RWPE2 (cell line): ENCODE results near the gene NACC2.

Experiments used
- ATAC-seq: fragments of 200-7000 bp; cut with Tn5 transposase; 3 replicates; pipeline ENCODE4 v1.9.1; 2021; ENCODE audit warnings: low read depth
- DNase-seq: peaks from one replicate; pipeline ENCODE4 v3.0.0-alpha.2; 2020; ENCODE audit warnings: low spot score
- H3K27ac ChIP-seq: fragments of 450-650 bp; 2 replicates; pipeline ENCODE4 v1.5.1; 2017; ENCODE audit warnings: mild to moderate bottlenecking; ENCODE audit not compliant: poor library complexity, severe bottlenecking
- H3K27me3 ChIP-seq: fragments of 250-450 bp; sonication (Bioruptor Pico); 2 replicates; pipeline ENCODE4 v1.5.1; 2021; ENCODE audit warnings: mild to moderate bottlenecking, moderate library complexity; ENCODE audit not compliant: insufficient read depth, poor library complexity, severe bottlenecking
- H3K36me3 ChIP-seq: fragments of 250-450 bp; sonication (Bioruptor Pico); 2 replicates; pipeline ENCODE4 v1.5.1; 2020; ENCODE audit warnings: low read depth, mild to moderate bottlenecking, moderate library complexity
- H3K4me1 ChIP-seq: fragments of 250-450 bp; sonication (Bioruptor Pico); 2 replicates; pipeline ENCODE4 v1.5.1; 2021; ENCODE audit warnings: mild to moderate bottlenecking, moderate library complexity; ENCODE audit not compliant: insufficient read depth, poor library complexity, severe bottlenecking
- H3K4me3 ChIP-seq: fragments of 250-450 bp; sonication (Bioruptor Pico); 2 replicates; pipeline ENCODE4 v1.5.1; 2021; ENCODE audit warnings: mild to moderate bottlenecking, moderate library complexity; ENCODE audit not compliant: severe bottlenecking
- H3K9me3 ChIP-seq: fragments of 250-450 bp; sonication (Bioruptor Pico); 2 replicates; pipeline ENCODE4 v1.5.1; 2021; ENCODE audit warnings: mild to moderate bottlenecking, moderate library complexity; ENCODE audit not compliant: severe bottlenecking
- TF ChIP-seq, protein P1 (sequence below): fragments of 450-650 bp; IDR thresholded peaks from one replicate; pipeline ENCODE4 v1.5.1; 2017; ENCODE audit warnings: mild to moderate bottlenecking, moderate library complexity; ENCODE audit not compliant: poor library complexity, severe bottlenecking

The NACC2 gene

DNA sequence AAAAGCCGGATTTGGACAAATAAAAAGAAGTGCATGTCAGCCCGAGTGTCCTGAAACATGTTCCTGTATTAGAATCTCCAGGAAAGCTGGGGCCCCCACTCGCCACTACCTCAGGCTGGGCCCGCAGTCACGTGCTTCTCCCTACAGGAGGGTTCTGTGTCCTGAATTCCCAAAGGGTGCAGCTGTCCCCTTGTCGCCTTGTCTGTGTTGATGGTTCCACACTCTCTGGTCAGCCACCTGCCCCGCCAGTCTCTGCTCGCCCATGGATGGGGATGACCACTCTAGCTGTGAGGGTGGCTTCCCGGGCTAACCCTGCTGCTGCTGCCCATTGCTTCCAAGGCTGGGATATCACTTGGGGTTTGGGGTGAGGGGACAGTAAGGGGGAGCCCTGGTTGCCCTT, 26.7 kb upstream of the NACC2 start:
- TF ChIP-seq, protein P1, sequence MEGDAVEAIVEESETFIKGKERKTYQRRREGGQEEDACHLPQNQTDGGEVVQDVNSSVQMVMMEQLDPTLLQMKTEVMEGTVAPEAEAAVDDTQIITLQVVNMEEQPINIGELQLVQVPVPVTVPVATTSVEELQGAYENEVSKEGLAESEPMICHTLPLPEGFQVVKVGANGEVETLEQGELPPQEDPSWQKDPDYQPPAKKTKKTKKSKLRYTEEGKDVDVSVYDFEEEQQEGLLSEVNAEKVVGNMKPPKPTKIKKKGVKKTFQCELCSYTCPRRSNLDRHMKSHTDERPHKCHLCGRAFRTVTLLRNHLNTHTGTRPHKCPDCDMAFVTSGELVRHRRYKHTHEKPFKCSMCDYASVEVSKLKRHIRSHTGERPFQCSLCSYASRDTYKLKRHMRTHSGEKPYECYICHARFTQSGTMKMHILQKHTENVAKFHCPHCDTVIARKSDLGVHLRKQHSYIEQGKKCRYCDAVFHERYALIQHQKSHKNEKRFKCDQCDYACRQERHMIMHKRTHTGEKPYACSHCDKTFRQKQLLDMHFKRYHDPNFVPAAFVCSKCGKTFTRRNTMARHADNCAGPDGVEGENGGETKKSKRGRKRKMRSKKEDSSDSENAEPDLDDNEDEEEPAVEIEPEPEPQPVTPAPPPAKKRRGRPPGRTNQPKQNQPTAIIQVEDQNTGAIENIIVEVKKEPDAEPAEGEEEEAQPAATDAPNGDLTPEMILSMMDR: no peak

GRCh38 chr9:136120438-136120844, 25.4 kb upstream of the NACC2 start:
- ATAC-seq: no peak
- no peak overlapping the region for H3K27ac ChIP-seq
- no peak for DNase-seq
- H3K36me3 ChIP-seq: no peaks in the 10 kb centered on the region
- no peaks in the 10 kb centered on the region for H3K27me3 ChIP-seq
- H3K9me3 ChIP-seq: no peaks in the 10 kb centered on the region
- no peak overlapping the region for H3K4me3 ChIP-seq
- TF ChIP-seq, protein P1: no peak
- H3K4me1 ChIP-seq: peaks cover 6% of the 10 kb centered on the region

More for the DNA sequence above, 26.7 kb upstream of the NACC2 start:
- no peaks in the 10 kb centered on the region for H3K9me3 ChIP-seq
- peaks cover 6% of the 10 kb centered on the region for H3K4me1 ChIP-seq
- no peak overlapping the region for H3K27ac ChIP-seq
- H3K36me3 ChIP-seq: no peaks in the 10 kb centered on the region
- DNase-seq: no peak
- H3K27me3 ChIP-seq: peaks cover 11% of the 10 kb centered on the region
- ATAC-seq: no peak
- H3K4me3 ChIP-seq: no peak overlapping the region

DNA sequence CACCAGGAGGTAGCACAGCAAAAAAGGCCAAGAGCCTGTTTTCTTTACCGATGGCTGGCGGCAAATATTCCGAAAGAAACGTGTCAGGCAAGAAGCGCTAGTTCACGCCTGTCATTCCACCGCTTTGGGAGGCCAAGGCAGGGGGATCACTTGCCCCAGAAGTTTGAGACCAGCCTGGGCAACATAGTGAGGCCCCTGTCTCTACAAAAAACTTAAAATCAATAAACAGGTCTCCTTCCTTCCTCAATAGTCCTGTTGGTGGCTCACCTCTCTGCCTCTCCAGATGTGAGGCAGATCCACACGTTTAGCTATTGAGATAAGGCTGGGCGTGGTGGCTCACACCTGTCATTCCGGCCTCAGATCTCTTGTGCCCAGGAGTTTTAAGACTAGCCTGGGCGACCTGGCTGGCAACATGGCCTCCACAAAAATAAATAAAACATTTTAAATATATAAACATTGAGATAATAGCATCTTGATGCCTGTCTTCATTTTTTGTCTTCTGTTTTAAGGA, 24.8 kb upstream of the NACC2 start:
- ATAC-seq (no peak), DNase-seq (no peak)
- H3K4me3 ChIP-seq: peak overlapping the region; percentile 87
- no peaks in the 10 kb centered on the region for H3K36me3 ChIP-seq
- no peaks in the 10 kb centered on the region for H3K27me3 ChIP-seq
- no peaks in the 10 kb centered on the region for H3K9me3 ChIP-seq
- H3K27ac ChIP-seq: peak overlapping the region; percentile 80
- peaks cover 6% of the 10 kb centered on the region for H3K4me1 ChIP-seq
- TF ChIP-seq, protein P1: no peak

DNA sequence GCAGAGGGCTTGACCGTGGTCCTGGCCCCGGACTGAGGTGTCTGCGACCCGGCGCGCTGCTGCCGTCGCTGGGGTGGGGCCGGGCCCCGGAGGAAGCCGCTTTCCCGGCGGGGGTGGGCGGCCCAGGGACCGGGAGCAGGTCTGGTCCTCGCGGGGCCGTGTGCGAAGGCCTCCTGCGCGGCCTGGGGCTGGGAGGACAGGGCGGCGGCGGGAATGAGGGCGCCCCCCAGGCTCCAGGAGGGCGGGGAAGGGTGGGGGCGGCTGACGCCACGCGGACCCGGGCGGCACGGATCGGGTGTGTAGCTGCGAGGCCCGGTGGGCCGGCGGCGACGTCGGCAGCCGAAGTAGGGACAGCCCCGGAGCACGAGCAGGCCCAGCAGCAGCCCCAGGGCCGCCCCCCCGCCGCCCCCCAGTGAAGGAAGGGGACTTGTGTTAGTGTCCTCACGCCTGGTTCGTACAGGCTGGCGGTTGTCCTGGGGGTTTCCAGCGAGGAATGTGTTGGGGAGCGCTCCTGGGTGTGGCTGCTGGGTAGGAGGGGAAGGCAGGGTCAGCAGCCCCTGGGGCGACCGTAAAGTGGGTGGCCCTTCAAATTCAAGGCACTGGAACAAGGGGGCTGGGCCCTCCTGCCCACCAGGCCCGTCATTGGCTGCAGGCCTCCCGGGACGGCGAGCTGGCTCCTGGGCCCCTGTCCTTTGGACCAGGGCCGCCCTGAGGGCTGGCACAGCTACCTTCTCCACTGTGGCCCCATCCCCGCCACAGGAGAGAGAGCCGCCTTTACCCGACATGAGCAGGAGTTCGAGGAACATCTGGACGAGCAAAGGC, 24.2 kb upstream of the NACC2 start:
- Histone ChIP-seq H3K27ac (peak overlapping the region; percentile 80), H3K4me3 (peak overlapping the region; percentile 87), H3K27me3 (no peaks in the 10 kb centered on the region), H3K4me1 (peaks cover 6% of the 10 kb centered on the region), H3K36me3 (no peaks in the 10 kb centered on the region), H3K9me3 (no peaks in the 10 kb centered on the region)
- peak; percentile 26 for ATAC-seq
- TF ChIP-seq, protein P1: no peak
- DNase-seq: no peak
